ENCODE results near the gene PRKCE.

- TF ChIP-seq REST (IDR thresholded peaks at IDR 0.05; ENCODE audit: low read depth, low read length), result no peak
- no peak for TF ChIP-seq CTCF (IDR thresholded peaks at IDR 0.05)
- TF ChIP-seq ZBTB33 (IDR thresholded peaks at IDR 0.05; ENCODE audit: borderline replicate concordance, low read depth), result no peak
- TF ChIP-seq EP300 (IDR thresholded peaks at IDR 0.05; ENCODE audit: borderline replicate concordance in 1 of 2, low read depth in 1 of 2, low read length in 1 of 2), result no peak
- no peak for TF ChIP-seq USF2 (IDR thresholded peaks at IDR 0.05; ENCODE audit: borderline replicate concordance, low read depth, low read length)
- TF ChIP-seq PBX3 (IDR thresholded peaks at IDR 0.05), result no peak
- no peak for TF ChIP-seq EZH2phosphoT487 (IDR thresholded peaks at IDR 0.05; ENCODE audit: borderline replicate concordance, low read depth)
- TF ChIP-seq FOSL2 (IDR thresholded peaks at IDR 0.05; ENCODE audit: borderline replicate concordance, low read depth), result no peak
- no peak for TF ChIP-seq RAD21 (IDR thresholded peaks at IDR 0.05; ENCODE audit: low read length)
- no peak for TF ChIP-seq YY1 (IDR thresholded peaks at IDR 0.05; ENCODE audit: low read depth)
- no peak for TF ChIP-seq CHD2 (IDR thresholded peaks at IDR 0.05; ENCODE audit: low read length, partially characterized antibody)
Observed at GRCh38 chr2:45871541-45871940, 220.1 kb downstream of the PRKCE start.

All from SK-N-SH (cell line).